ENCODE data around the gene CYTIP. TPM values are rescaled to one million over a fixed set of nuclear protein-coding genes. Genes with fewer than 3 reads are reported as not detected.

CYTIP gene
- total RNA-seq, 2 donors from 2014 or later, result 0.31 TPM; not detected in 1

GRCh38 chr2:157386247-157386646, 57.6 kb downstream of the CYTIP start:
- no peaks in the 10 kb centered on the region for H3K36me3 Mint-ChIP-seq (ENCODE audit: low read depth)
- peaks cover 2% of the 10 kb centered on the region for H3K4me1 Mint-ChIP-seq
- Histone ChIP-seq H3K9ac (ENCODE audit: extremely low read depth, low read length, poor library complexity, severe bottlenecking) (no peak overlapping the region), H3K4me1 (ENCODE audit: control insufficient read depth, insufficient read depth, low read length) (no peaks in the 10 kb centered on the region), H3K27me3 (ENCODE audit: control insufficient read depth, insufficient read depth, low read length, poor library complexity, severe bottlenecking) (no peaks in the 10 kb centered on the region), H3K9me3 (ENCODE audit: control insufficient read depth, low read length) (no peaks in the 10 kb centered on the region), H3K27ac (ENCODE audit: low read depth, low read length) (no peak overlapping the region), H3K36me3 (ENCODE audit: control insufficient read depth, insufficient read depth, low read length) (no peaks in the 10 kb centered on the region), H3K4me3 (ENCODE audit: low read length) (no peak overlapping the region)
- no peaks in the 10 kb centered on the region for H3K9me3 Mint-ChIP-seq
- H3K27ac Mint-ChIP-seq, result no peak overlapping the region
- TF ChIP-seq CTCF (conservative IDR thresholded peaks at IDR 0.05), result no peak
- H3K4me3 Mint-ChIP-seq, result no peak overlapping the region
- no peak for DNase-seq
- WGBS, 2 experiments (ENCODE audit: insufficient coverage in 1 of 2, insufficient read length in 1 of 2), result 89 to 100% methylated on average over 1 of the region's 1 CpG
- no peaks in the 10 kb centered on the region for H3K27me3 Mint-ChIP-seq (ENCODE audit: insufficient read depth)

GRCh38 chr2:157377861-157378260, 66.0 kb downstream of the CYTIP start:
- H3K27me3 Mint-ChIP-seq (ENCODE audit: insufficient read depth), result no peaks in the 10 kb centered on the region
- Histone ChIP-seq H3K4me1 (ENCODE audit: control insufficient read depth, insufficient read depth, low read length) (no peaks in the 10 kb centered on the region), H3K9ac (ENCODE audit: extremely low read depth, low read length, poor library complexity, severe bottlenecking) (no peak overlapping the region), H3K36me3 (ENCODE audit: control insufficient read depth, insufficient read depth, low read length) (no peaks in the 10 kb centered on the region), H3K9me3 (ENCODE audit: control insufficient read depth, low read length) (peaks cover 21% of the 10 kb centered on the region), H3K27me3 (ENCODE audit: control insufficient read depth, insufficient read depth, low read length, poor library complexity, severe bottlenecking) (no peaks in the 10 kb centered on the region), H3K4me3 (ENCODE audit: low read length) (no peak overlapping the region), H3K27ac (ENCODE audit: low read depth, low read length) (no peak overlapping the region)
- whole genome bisulfite sequencing, 2 experiments (ENCODE audit: insufficient coverage in 1 of 2, insufficient read length in 1 of 2), result 89 to 100% methylated on average over 1 to 2 of the region's 2 CpGs
- H3K9me3 Mint-ChIP-seq, result peaks cover 23% of the 10 kb centered on the region
- no peak overlapping the region for H3K4me3 Mint-ChIP-seq
- peaks cover 6% of the 10 kb centered on the region for H3K36me3 Mint-ChIP-seq (ENCODE audit: low read depth)
- TF ChIP-seq CTCF (conservative IDR thresholded peaks at IDR 0.05), result no peak
- no peak for DNase-seq
- H3K27ac Mint-ChIP-seq, result no peak overlapping the region
- H3K4me1 Mint-ChIP-seq, result no peaks in the 10 kb centered on the region

- no peak overlapping the region for H3K4me3 Mint-ChIP-seq
- WGBS, 2 experiments (ENCODE audit: insufficient coverage in 1 of 2, insufficient read length in 1 of 2), result 83 to 92% methylated on average over 3 of the region's 3 CpGs
- no peak overlapping the region for H3K4me3 ChIP-seq (ENCODE audit: low read length)
- no peaks in the 10 kb centered on the region for H3K36me3 ChIP-seq (ENCODE audit: control insufficient read depth, insufficient read depth, low read length)
- H3K4me1 ChIP-seq (ENCODE audit: control insufficient read depth, insufficient read depth, low read length), result no peaks in the 10 kb centered on the region
- H3K27me3 Mint-ChIP-seq (ENCODE audit: insufficient read depth), result no peaks in the 10 kb centered on the region
- peaks cover 6% of the 10 kb centered on the region for H3K36me3 Mint-ChIP-seq (ENCODE audit: low read depth)
- H3K9me3 ChIP-seq (ENCODE audit: control insufficient read depth, low read length), result peaks cover 21% of the 10 kb centered on the region
- H3K27me3 ChIP-seq (ENCODE audit: control insufficient read depth, insufficient read depth, low read length, poor library complexity, severe bottlenecking), result no peaks in the 10 kb centered on the region
- TF ChIP-seq CTCF (conservative IDR thresholded peaks at IDR 0.05), result no peak
- peaks cover 23% of the 10 kb centered on the region for H3K9me3 Mint-ChIP-seq
- DNase-seq, result no peak
- H3K27ac ChIP-seq (ENCODE audit: low read depth, low read length), result no peak overlapping the region
- no peaks in the 10 kb centered on the region for H3K4me1 Mint-ChIP-seq
- H3K27ac Mint-ChIP-seq, result no peak overlapping the region
- no peak overlapping the region for H3K9ac ChIP-seq (ENCODE audit: extremely low read depth, low read length, poor library complexity, severe bottlenecking)
These were observed 67.8 kb downstream of the CYTIP start for GRCh38 chr2:157376041-157376440.

Data from endodermal cell (in vitro differentiated cells).